Trophoblast cell (in vitro differentiated cells and primary cell): ENCODE results near the gene SEMA5A.

Source experiments
- DNase-seq, 2 donors: peaks; one replicate each; pipeline ENCODE4 v3.0.0-alpha.2; 2016
- H2AFZ ChIP-seq: 2 replicates; pipeline ENCODE4 v1.6.1; 2013; ENCODE audit warnings: low read length, moderate library complexity, mild to moderate bottlenecking; ENCODE audit not compliant: insufficient read depth, poor library complexity
- H2AK5ac ChIP-seq: 2 replicates; pipeline ENCODE4 v1.6.1; 2013; ENCODE audit warnings: mild to moderate bottlenecking, low read length
- H2BK120ac ChIP-seq: 2 replicates; pipeline ENCODE4 v1.6.1; 2013; ENCODE audit warnings: low read length, mild to moderate bottlenecking, moderate library complexity; ENCODE audit not compliant: insufficient read depth, poor library complexity
- H2BK12ac ChIP-seq: 2 replicates; pipeline ENCODE4 v1.6.1; 2013; ENCODE audit warnings: mild to moderate bottlenecking, low read length, moderate library complexity
- H2BK5ac ChIP-seq: 2 replicates; pipeline ENCODE4 v1.6.1; 2013; ENCODE audit warnings: low read length, low read depth, moderate library complexity, mild to moderate bottlenecking; ENCODE audit not compliant: poor library complexity
- H3K14ac ChIP-seq: 2 replicates; pipeline ENCODE4 v1.6.1; 2013; ENCODE audit warnings: mild to moderate bottlenecking, low read length
- H3K18ac ChIP-seq: 2 replicates; pipeline ENCODE4 v1.6.1; 2013; ENCODE audit warnings: mild to moderate bottlenecking, low read length
- H3K23ac ChIP-seq: 2 replicates; pipeline ENCODE4 v1.6.1; 2013; ENCODE audit warnings: low read length
- H3K27ac ChIP-seq: 2 replicates; pipeline ENCODE4 v1.5.1; 2013; ENCODE audit warnings: low read depth, mild to moderate bottlenecking, inconsistent platforms, low read length, moderate library complexity
- H3K27me3 ChIP-seq: 2 replicates; pipeline ENCODE4 v1.6.1; 2013; ENCODE audit warnings: inconsistent platforms, mild to moderate bottlenecking, low read length, moderate library complexity; ENCODE audit not compliant: insufficient read depth
- H3K36me3 ChIP-seq, 2 experiments: 1 replicate in 1 of 2; 2 replicates in 1 of 2; pipeline ENCODE4 v1.6.1; 2013; ENCODE audit warnings: low read length in 2 of 2, mild to moderate bottlenecking in 2 of 2, moderate library complexity in 1 of 2; ENCODE audit not compliant: insufficient read depth in 2 of 2, control insufficient read depth in 1 of 2
- H3K4ac ChIP-seq: 2 replicates; pipeline ENCODE4 v1.6.1; 2013; ENCODE audit warnings: low read depth, mild to moderate bottlenecking, low read length, moderate library complexity
- H3K4me1 ChIP-seq, 2 experiments: 1 replicate in 1 of 2; 2 replicates in 1 of 2; pipeline ENCODE4 v1.6.1; 2013; ENCODE audit warnings: low read length in 2 of 2, mild to moderate bottlenecking in 2 of 2, moderate library complexity in 1 of 2; ENCODE audit not compliant: insufficient read depth in 2 of 2, control insufficient read depth in 1 of 2
- H3K4me2 ChIP-seq: 2 replicates; pipeline ENCODE4 v1.6.1; 2013; ENCODE audit warnings: inconsistent platforms, mild to moderate bottlenecking, low read length, moderate library complexity
- H3K4me3 ChIP-seq: 2 replicates; pipeline ENCODE4 v1.5.1; 2013; ENCODE audit warnings: mild to moderate bottlenecking, low read depth, low read length, inconsistent platforms
- H3K79me1 ChIP-seq: one replicate; pipeline ENCODE4 v1.6.1; 2013; ENCODE audit warnings: low read length
- H3K79me2 ChIP-seq: 2 replicates; pipeline ENCODE4 v1.6.1; 2013; ENCODE audit warnings: low read length, mild to moderate bottlenecking; ENCODE audit not compliant: control insufficient read depth, insufficient read depth, poor library complexity
- H3K9ac ChIP-seq: 2 replicates; pipeline ENCODE4 v1.6.1; 2013; ENCODE audit warnings: mild to moderate bottlenecking, low read length
- H3K9me3 ChIP-seq: 2 replicates; pipeline ENCODE4 v1.6.1; 2013; ENCODE audit warnings: low read depth, mild to moderate bottlenecking, control low read depth, inconsistent platforms, low read length; ENCODE audit not compliant: insufficient read depth
- H4K12ac ChIP-seq: 2 replicates; pipeline ENCODE4 v1.6.1; 2013; ENCODE audit warnings: low read depth, mild to moderate bottlenecking, low read length, moderate library complexity
- H4K8ac ChIP-seq: 2 replicates; pipeline ENCODE4 v1.6.1; 2013; ENCODE audit warnings: low read depth, mild to moderate bottlenecking, low read length, moderate library complexity
- H4K91ac ChIP-seq: one replicate; pipeline ENCODE4 v1.6.1; 2013; ENCODE audit warnings: low read depth, mild to moderate bottlenecking, low read length, moderate library complexity
- WGBS: extraction: QIAGEN DNeasy Blood & Tissue Kit; methylation state at CpG from one replicate; pipeline ENCODE4 v1.1.7; 2013; ENCODE audit warnings: missing lambda C conversion rate; ENCODE audit not compliant: insufficient read length, insufficient coverage; ENCODE audit errors: extremely low coverage; 5-methylcytosine and 5-hydroxymethylcytosine counted together

The SEMA5A gene

GRCh38 chr5:9318031-9318430 is 227.8 kb downstream of the SEMA5A start:
- H3K14ac ChIP-seq, result no peak overlapping the region
- H3K4me2 ChIP-seq, result no peak overlapping the region
- no peak overlapping the region for H4K8ac ChIP-seq
- H3K4me3 ChIP-seq, result no peak overlapping the region
- H3K79me2 ChIP-seq, result no peaks in the 10 kb centered on the region
- no peak overlapping the region for H3K9ac ChIP-seq
- H3K9me3 ChIP-seq, result no peaks in the 10 kb centered on the region
- H2BK5ac ChIP-seq, result no peak overlapping the region
- no peak overlapping the region for H3K27ac ChIP-seq
- no CpG with 5 or more reads among the region's 6 CpGs for WGBS
- no peak overlapping the region for H2AK5ac ChIP-seq
- H3K36me3 ChIP-seq, result peaks cover 3 to 13% of the 10 kb centered on the region in 2 experiments
- H4K12ac ChIP-seq, result no peak overlapping the region
- H2AFZ ChIP-seq, result no peak overlapping the region
- H4K91ac ChIP-seq, result no peak overlapping the region
- H3K18ac ChIP-seq, result no peak overlapping the region
- H3K4me1 ChIP-seq, result peaks cover 0 to 1% of the 10 kb centered on the region in 2 experiments
- H2BK12ac ChIP-seq, result no peak overlapping the region
- H3K79me1 ChIP-seq, result no peaks in the 10 kb centered on the region
- no peak overlapping the region for H3K4ac ChIP-seq
- no peak for DNase-seq
- no peak overlapping the region for H2BK120ac ChIP-seq
- H3K23ac ChIP-seq, result no peak overlapping the region
- no peaks in the 10 kb centered on the region for H3K27me3 ChIP-seq

- DNase-seq, result peak; percentile 17 to 79
- Histone ChIP-seq H3K23ac (no peak overlapping the region), H4K91ac (no peak overlapping the region), H2AK5ac (no peak overlapping the region), H3K27ac (no peak overlapping the region), H3K36me3 (peaks cover 3 to 13% of the 10 kb centered on the region in 2 experiments), H3K14ac (no peak overlapping the region), H3K79me1 (no peaks in the 10 kb centered on the region), H3K4me3 (no peak overlapping the region), H2BK120ac (no peak overlapping the region), H2AFZ (no peak overlapping the region), H4K8ac (no peak overlapping the region), H3K79me2 (no peaks in the 10 kb centered on the region), H3K4me1 (peaks cover 0 to 1% of the 10 kb centered on the region in 2 experiments), H3K4ac (no peak overlapping the region), H2BK12ac (no peak overlapping the region), H4K12ac (no peak overlapping the region), H3K9me3 (no peaks in the 10 kb centered on the region), H3K4me2 (no peak overlapping the region), H3K18ac (no peak overlapping the region), H3K27me3 (no peaks in the 10 kb centered on the region), H2BK5ac (no peak overlapping the region), H3K9ac (no peak overlapping the region)
Observed at GRCh38 chr5:9316733-9317132, 229.1 kb downstream of the SEMA5A start.

- Histone ChIP-seq H4K12ac (no peak overlapping the region), H3K18ac (no peak overlapping the region), H2AK5ac (no peak overlapping the region), H3K9ac (no peak overlapping the region), H3K79me2 (no peaks in the 10 kb centered on the region), H3K23ac (no peak overlapping the region), H3K27ac (no peak overlapping the region), H3K4me1 (peaks cover 0 to 1% of the 10 kb centered on the region in 2 experiments), H2BK5ac (no peak overlapping the region), H3K4ac (no peak overlapping the region), H3K79me1 (no peaks in the 10 kb centered on the region), H4K91ac (no peak overlapping the region), H3K4me3 (no peak overlapping the region), H4K8ac (no peak overlapping the region), H3K27me3 (no peaks in the 10 kb centered on the region), H2BK12ac (no peak overlapping the region), H2AFZ (no peak overlapping the region), H3K14ac (no peak overlapping the region), H3K9me3 (no peaks in the 10 kb centered on the region), H3K4me2 (no peak overlapping the region), H3K36me3 (peaks cover 2 to 13% of the 10 kb centered on the region in 2 experiments), H2BK120ac (no peak overlapping the region)
- peak; percentile 8 to 77 for DNase-seq
- WGBS, result no CpG with 5 or more reads among the region's 3 CpGs
Observed at GRCh38 chr5:9316041-9316440, 229.8 kb downstream of the SEMA5A start.

- Histone ChIP-seq H3K4me3 (no peak overlapping the region), H2BK12ac (no peak overlapping the region), H3K14ac (no peak overlapping the region), H3K4me1 (peaks cover 0 to 1% of the 10 kb centered on the region in 2 experiments), H3K9me3 (no peaks in the 10 kb centered on the region), H3K23ac (no peak overlapping the region), H3K9ac (no peak overlapping the region), H3K27me3 (no peaks in the 10 kb centered on the region), H4K91ac (no peak overlapping the region), H3K79me1 (no peaks in the 10 kb centered on the region), H2AK5ac (no peak overlapping the region), H3K27ac (no peak overlapping the region), H3K4ac (no peak overlapping the region), H3K79me2 (no peaks in the 10 kb centered on the region), H2BK5ac (no peak overlapping the region), H3K4me2 (no peak overlapping the region), H4K8ac (no peak overlapping the region), H3K36me3 (peaks cover 0 to 7% of the 10 kb centered on the region in 2 experiments), H2AFZ (no peak overlapping the region), H4K12ac (no peak overlapping the region), H3K18ac (no peak overlapping the region), H2BK120ac (no peak overlapping the region)
- WGBS, result no CpG with 5 or more reads among the region's 6 CpGs
- DNase-seq, result no peak
Observed at GRCh38 chr5:9314558-9314957, 231.3 kb downstream of the SEMA5A start.
